NCI-H146 treated with DMSO at 0.1 percent for 48 hours (cell line): Measurements from ENCODE around the gene GRAMD1A.

Experiments
- DNase-seq: peaks from one replicate; lab custom pipeline; 2025; ENCODE audit not compliant: unreplicated experiment; lab: John Stamatoyannopoulos, UW

Gene GRAMD1A

DNA sequence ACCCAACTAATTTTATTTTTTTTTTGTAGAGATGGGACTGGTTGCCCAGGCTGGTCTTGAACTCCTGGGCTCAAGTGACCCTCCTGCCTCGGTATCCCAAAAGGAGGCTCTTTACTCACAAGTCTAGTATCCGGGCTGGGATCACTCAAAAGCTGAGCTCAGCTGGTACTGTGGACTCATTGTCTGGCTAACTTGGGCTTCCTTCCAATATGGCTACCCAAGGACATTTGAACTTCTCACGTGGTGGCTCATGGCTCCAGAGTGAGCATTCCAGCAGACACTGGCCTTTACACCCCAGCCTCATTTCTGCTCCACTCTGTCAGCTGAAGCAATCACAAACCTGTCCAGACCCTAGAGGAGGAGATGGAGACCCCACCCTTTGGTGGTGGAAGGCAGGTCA lies 70.3 kb downstream of the GRAMD1A start:
- no peak for DNase-seq

DNA sequence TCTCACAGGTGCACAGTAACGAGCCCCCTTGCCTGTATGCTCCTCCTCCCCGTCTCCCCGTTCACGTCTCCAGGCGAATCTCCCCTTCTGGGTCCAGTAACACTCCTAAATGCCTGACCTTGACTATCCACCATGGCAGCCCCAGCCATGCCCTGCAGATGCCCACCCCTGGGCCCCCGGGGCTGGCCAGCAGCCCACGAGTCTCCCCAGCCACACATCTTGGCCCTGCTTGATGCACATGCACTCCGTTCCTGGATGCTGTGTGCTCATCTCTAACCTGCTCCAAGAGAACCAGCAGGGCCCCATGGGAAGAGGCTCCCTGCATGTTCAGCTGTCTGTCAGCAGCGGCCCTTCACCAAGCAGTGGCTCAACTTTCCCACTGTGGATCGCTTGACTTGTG lies 73.4 kb downstream of the GRAMD1A start:
- no peak for DNase-seq

DNA sequence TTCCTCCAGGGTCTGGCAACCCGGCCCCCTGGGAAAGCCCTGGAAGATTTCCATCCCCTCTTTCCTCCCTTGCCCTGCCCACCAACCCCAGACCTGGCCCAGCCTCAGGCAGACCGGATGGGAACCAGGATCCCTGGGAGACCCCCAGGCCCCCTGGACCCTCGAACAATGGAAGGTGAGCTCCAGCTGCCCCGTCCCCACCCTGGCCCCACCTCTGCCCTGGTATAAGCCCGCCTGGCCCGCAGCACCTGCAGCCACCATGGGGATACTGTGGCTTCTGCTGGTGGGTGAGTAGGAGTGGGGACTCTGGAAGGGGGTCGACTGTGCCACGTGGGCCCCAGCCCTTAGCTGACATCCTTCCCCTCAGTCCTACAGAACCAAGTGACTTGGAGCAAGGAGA lies 73.8 kb downstream of the GRAMD1A start:
- DNase-seq = no peak

DNA sequence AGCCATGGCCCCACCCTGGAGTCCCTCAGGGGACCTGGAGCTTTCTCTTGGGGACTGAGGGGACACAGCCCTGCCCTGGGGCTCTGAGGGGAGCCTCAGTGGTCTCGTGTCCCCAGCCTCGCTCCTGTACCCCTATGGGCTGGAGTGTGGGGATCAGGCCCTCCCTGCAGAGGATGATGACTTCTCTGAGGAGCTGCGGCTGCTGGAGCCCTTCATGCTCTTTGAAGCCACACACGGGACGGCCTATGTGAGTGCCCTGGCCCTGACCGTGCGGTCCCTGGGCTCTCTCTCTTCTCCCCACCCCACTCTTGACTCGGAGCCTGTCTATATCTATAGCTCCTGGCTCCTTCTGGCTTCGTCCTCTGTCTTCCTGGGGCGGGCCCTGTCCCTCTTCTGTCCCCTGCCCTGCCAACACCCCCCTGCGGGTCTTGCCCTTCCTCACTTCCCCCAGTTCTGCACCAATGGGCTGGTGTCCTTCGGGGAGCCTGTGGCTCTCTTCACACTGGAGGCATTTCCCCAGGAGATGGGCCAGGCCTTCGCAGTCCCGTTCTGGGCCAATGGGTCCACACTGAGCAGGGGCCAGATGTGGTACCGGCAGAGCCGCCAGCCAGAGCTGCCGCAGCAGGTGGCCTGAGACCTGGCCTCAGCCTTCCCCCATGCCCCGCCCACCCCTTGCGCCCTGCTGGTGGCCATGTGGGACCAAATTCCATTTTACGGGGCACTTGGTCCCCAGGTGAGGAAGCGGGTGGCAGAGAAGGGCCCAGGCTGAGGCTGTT lies 74.5 kb downstream of the GRAMD1A start:
- no peak for DNase-seq

GRCh38 chr19:35075202-35076025 lies 75.3 kb downstream of the GRAMD1A start:
- no peak for DNase-seq

DNA sequence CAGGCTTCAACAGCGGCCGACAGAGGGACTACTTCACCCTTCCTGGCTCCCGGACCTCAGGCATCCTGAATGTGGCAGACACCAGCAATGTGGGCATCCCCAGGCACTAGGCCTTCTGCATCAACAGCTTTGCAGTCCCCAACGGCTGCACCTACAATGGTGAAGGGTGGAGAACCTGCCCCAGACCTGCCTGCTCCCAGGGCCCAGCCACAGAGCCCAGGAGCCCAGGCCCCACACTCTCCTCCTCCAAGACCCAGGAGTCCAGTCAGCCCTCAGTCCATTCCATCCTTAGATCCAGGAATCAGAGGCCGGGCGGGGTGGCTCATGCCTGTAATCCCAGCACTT lies 75.9 kb downstream of the GRAMD1A start:
- DNase-seq = no peak
